Measurements from ENCODE around the gene MAGI2.

MAGI2 gene

DNA sequence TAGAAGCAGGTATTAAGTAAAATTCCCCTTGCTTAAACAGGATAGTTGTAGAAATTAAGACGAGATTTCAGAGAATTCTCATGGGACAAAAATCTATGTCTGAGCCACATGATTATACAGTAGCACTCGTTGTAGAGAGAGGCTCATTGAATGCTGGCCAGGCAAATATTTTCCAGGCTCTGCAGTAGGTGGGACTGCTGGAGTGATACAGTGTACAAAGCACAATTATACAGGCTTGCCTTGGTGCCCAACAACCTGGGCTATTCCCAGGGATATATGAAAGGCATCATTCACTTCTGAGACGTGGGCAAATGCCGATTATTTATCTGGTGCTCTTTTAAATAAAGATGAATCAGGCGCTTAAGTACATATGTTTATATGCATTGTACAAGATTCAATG is 1274.3 kb downstream of the MAGI2 start:
- no peak for DNase-seq (ENCODE audit: low read depth)

GRCh38 chr7:78178319-78178718 is 1275.1 kb downstream of the MAGI2 start:
- DNase-seq (ENCODE audit: low read depth), result no peak

GRCh38 chr7:78176171-78176570 is 1277.3 kb downstream of the MAGI2 start:
- no peak for DNase-seq (ENCODE audit: low read depth)

DNA sequence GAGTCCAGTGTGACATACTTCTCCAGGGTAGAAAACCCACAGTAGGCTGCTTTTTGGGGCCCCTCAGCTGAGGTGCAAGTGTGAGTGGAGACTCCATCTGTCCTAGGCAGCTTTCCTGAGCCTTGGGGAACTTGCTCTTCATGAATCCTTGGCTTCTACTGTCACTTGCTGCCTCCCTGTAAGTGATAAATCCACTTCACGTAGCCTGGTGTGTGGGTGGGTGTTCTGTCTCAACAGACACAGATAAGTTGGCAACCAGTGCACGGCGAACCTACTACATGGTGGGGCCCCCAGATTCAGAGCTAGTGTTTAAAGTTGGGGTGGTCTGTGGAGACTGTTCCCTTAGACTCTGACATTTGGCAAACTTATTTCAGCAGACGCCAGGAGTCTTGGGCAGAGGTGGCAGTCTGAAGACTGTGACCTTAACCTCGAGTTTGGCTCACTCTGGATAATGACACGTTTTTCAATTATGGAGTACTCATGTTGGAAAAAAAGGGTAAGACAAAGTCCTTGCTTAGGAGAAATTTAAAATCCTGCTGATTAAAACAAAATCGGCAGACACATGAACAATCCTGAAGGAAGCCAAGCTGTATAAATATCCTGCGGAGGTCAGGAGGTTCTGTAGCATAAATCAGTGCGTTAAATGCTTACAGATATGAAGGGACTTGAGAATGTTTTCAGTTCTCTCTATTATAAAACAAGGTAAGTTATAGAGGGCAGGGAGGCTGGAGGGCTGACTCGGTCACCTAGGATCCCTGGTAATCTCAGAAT is 1278.0 kb downstream of the MAGI2 start:
- no peak for DNase-seq (ENCODE audit: low read depth)

- no peak for DNase-seq (ENCODE audit: low read depth)
Measured at GRCh38 chr7:78173666-78174065, 1279.8 kb downstream of the MAGI2 start.

DNA sequence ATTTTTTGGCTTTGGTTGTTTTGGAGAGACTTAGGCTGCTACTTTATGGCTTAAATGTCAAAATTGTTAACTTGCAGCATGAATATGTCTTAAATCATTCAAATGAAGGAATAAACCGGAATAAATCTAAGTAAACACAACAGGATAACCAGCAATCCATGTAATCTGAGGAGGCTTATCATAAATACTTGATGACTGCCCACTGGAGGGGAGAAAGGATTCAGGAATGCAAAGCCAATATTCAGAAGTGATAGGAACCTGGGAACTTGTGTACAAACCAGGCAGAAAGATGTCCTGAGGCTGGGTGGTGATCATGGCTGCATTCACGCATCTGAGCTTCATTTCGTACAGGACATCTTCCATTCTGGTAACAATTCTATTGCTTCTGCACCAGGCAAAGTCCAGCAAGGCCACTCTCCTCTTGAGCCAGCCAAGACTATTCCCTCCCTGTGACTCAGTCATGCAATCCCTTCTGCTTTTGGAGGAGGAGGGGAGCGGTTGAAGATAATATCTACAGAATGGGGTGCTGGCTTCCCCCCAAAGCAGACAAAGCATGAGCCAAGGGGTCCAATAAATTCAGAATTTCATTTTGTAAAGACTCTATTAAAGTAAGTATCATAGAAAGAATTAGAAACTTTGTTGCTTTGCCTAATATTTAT is 1280.4 kb downstream of the MAGI2 start:
- DNase-seq (ENCODE audit: low read depth), result no peak

DNA sequence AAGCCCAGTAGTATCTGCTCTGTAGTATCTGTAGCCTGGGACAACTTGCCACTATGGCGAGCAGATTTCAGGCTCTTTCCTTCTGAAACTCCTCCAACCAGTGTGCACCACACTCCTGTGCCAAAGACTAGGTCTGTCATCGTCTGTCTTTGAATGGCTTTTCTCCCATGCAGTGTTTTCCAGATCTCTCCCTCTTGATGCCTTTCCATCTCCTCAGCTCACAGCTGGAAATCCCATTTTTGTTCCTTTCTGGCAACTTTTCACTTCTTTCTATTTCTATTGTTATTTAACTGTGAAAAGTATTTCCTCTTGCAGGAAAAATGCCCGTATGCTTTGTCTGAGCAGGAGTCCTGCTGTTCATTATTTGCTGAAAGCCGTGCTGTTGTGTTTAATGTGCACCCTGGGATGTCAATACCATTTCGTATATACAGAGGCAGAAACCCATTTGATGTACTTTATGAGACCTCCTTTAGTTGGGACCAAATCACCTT is 1281.2 kb downstream of the MAGI2 start:
- DNase-seq (ENCODE audit: low read depth), result no peak

- no peak for DNase-seq (ENCODE audit: low read depth)
Measured at GRCh38 chr7:78171398-78171797, 1282.1 kb downstream of the MAGI2 start.

DNA sequence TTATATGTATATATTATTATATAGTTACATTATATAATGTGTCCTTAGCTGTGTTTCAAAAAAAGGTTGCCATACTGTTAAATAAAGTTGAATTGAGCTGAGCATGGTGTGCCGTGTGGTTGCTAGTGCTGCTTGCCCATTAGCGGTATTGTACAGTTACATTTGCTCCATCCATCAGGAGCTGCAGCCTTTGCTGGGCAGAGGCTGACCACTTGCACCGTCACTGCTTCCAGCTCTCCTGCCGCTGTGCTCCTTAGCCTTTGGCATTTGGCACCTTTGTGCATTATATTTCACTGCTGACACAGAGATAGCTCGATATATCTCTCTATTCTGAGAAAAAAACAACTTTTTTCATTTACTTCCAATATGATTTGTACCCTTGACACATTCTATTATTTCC is 1282.7 kb downstream of the MAGI2 start:
- no peak for DNase-seq (ENCODE audit: low read depth)

GRCh38 chr7:78169992-78170391 is 1283.5 kb downstream of the MAGI2 start:
- no peak for DNase-seq (ENCODE audit: low read depth)

DNA sequence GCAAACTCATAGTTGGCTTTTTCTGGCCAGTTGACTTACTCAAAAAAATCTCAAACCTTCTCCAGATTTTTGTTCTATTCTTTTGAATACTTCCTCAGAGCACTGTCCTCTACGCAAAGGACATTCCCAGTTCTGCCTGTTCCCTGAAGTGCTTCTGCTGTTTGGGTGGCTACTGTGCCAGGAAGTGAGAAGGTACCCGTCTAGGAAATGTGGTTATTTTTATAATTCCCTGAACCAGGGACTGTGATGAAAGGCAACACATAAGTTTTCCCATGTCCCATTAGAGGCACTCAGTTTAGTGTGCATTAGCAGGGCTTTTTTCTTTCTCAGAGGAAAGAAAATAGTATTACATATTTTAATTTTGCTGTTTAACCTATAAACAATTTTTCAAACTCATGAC is 1284.6 kb downstream of the MAGI2 start:
- DNase-seq (ENCODE audit: low read depth), result no peak

DNA sequence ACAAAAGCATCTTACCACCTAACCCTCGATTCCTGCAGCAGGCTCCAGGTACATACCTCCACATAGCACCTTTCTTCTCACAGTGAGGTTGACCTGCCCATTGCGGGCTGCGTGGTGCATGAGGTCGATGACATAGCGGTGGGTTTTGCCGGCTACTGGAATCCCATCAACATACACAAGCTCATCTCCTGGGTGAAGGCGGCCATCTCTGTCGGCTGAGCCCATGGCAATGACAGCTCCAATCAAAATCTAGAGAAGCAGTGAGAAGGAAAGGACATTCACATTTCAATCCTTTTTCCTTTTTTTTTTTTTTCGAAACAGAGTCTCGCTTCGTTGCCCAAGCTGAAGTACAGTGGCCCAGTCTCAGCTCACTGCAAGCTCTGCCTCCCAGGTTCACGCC is 1285.6 kb downstream of the MAGI2 start:
- DNase-seq (ENCODE audit: low read depth), result no peak

- no peak for DNase-seq (ENCODE audit: low read depth)
Measured at GRCh38 chr7:78165854-78166253, 1287.6 kb downstream of the MAGI2 start.

DNA sequence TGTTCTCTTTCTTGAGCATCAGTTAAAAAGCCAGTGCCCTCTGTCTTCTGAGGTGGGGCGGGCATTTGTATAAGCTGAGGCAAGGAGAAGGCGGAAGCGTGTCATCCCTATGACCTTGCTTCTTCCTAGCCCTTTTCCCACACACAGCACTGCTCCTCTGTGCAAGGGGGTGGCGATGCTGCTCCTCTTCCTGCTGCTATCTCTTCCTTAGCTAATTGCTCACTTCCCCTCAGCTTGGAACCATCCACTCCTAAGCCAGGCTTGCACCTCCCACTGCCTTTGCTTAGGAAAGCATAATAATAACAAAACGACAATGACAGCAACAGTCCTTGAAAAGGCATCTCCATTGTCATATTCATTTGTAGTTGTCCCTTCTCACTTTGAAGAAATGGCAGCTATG is 1288.0 kb downstream of the MAGI2 start:
- no peak for DNase-seq (ENCODE audit: low read depth)

DNA sequence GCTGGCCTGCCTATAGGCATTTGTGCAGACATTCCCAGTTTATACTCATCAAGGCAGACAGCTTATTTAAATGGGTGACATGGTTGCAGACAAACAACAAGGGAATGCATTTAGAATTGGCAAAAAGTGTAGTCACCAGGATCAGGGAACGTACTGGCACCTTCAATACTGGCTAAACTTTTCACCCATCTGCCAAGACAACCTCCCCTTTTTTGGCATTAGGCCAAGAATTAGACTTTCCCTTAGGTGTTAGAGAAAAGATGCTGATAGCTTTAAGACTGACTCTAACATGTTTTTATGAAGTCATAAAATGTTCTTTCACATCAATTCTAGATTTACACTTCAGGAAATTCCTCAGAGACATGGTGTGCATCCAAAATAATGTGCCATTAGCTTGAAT is 1289.0 kb downstream of the MAGI2 start:
- no peak for DNase-seq (ENCODE audit: low read depth)

DNA sequence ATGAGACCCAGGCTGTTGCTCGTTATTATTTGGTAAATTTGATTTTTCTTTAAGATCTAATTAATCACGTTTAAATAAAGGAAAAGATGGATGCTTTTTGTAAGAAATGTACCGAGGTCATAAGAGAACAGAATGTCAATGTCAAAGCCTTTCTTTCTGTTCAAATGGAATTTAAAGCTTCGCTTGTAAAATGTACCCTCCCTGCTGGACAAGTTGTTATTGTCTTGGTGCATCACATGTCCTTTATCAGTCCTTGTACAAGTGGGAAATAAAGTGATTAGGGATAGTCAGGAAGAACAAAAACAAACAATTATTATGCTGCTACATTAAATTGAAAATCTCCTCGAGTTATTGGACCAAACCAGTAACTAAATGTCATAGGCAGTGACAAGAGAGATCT is 1291.7 kb downstream of the MAGI2 start:
- no peak for DNase-seq (ENCODE audit: low read depth)

DNA sequence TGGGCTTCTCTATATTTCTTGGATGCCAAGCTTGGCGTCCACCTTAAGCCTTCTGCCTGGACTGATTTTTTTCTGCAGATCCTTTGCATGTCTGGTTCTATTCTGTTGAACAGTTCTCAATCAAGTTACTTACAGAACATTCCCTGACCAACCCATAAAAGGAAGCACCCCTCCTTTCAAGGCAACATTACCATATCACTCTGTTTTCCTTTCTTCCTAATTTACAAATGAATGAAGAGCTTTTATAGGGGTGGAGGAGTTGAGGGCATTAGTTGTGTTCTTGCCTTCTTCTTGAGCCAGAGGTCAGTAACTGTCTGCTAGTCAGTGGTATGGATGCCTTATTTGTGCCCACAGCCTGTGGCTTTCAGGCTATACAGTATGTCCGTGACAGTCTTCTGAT is 1293.9 kb downstream of the MAGI2 start:
- DNase-seq (ENCODE audit: low read depth), result no peak

DNA sequence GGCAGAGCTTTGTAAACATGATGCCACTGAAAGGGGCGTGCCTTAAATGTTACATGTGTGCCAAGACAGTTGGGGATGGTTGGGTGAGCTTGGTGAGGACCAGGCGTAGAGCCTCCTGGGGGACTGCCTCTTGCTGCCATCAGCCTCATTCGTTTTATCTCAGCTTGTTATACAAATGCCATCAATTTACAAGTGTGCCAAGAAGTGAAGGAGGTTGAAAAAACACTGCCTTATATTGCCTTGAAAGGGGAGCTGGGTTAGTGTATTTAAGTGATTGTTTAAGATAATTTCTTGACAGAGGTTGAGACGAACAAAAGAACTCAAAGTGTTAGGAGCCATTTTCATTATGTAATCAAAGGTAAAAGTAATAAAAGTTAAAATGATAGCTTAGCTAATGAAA is 1300.2 kb downstream of the MAGI2 start:
- DNase-seq (ENCODE audit: low read depth), result no peak

DNA sequence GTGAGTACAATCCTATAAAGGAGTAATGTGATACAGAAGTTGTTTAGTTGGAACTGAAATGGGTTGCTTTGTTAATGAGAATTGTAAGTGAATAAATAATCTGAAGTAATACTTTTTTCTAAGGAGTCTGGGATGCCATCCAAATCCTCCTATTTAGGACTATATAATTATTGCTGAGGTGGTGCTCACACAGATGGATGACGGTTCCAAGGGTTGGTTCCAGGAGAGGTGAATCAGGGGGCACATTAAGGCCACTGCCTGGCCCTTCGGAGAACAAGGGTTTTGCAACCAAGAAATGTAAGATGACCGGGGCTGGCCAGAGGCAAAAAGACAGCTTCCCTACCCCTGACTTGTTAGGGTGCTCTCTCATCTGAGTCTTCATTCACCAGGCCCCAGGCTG is 1302.2 kb downstream of the MAGI2 start:
- DNase-seq (ENCODE audit: low read depth), result no peak

DNA sequence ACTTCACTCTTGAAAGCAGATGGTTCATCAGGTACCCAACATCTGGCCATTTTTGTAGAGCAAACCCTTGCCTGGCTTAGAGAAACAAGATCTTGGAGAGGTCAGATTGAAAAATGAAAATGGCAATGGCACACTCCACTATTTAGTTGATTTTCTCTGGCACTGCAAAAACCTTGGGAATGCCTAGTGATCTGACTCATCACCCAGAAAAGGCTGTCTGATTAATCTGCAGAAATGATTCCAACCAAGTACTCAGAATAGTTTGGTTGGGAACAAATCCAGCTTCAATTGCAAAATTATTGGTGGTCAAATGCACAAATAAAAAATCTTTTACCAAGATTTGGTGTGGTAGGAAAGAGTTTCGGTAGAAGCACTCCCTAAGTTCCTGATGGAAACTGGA is 1303.7 kb downstream of the MAGI2 start:
- DNase-seq (ENCODE audit: low read depth), result no peak

DNA sequence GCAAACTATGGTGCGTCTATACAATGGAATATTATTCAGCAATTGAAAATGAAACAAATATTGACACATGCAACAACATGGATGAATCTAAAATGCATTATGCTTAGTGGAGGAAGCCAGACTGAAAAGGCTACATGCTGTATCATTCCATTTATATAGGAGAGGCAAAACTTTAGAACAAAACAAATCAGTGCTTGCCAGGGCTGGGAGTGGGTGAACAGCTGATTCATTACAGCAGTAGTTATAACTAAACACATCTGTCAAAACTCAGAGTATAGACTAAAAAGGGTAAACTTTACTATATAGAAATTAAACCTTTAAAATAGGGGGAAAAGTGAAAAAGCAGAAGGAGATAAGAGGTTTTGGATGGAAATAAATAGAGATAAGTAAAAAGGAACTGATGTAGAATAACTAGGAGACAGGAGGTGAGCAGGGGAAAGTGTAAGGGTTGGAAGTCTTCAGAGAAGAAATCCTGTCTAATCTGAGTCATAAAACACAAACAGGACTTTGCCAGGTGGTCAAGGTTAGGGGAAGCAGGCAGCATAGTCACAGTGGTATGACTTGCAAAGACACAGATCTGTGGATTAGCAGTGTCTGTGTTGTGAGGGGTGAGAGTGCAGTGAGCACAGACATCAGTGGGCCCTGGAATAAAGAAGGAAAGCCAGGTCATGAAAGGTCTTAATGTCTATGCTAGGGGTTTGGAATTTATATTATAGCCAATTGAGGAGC is 1305.1 kb downstream of the MAGI2 start:
- DNase-seq (ENCODE audit: low read depth), result no peak

GRCh38 chr7:78146546-78146945 is 1306.9 kb downstream of the MAGI2 start:
- DNase-seq (ENCODE audit: low read depth), result no peak

- no peak for DNase-seq (ENCODE audit: low read depth)
Measured at GRCh38 chr7:78143661-78144060, 1309.8 kb downstream of the MAGI2 start.
